ENCODE measurements around the gene FAM227B. TPM values are rescaled to one million over a fixed set of nuclear protein-coding genes. Genes with fewer than 3 reads are reported as not detected.
"Not testable (repeated sequence)": the region's sequence is repeated elsewhere in the genome, so short reads cannot be mapped to it uniquely, and the experiment has no call there.

FAM227B gene
- total RNA-seq, 1 donor from 2014 or later, result 2.6 TPM

- no peak for ATAC-seq
Measured at GRCh38 chr15:49610157-49610918, 10.3 kb downstream of the FAM227B start.

DNA sequence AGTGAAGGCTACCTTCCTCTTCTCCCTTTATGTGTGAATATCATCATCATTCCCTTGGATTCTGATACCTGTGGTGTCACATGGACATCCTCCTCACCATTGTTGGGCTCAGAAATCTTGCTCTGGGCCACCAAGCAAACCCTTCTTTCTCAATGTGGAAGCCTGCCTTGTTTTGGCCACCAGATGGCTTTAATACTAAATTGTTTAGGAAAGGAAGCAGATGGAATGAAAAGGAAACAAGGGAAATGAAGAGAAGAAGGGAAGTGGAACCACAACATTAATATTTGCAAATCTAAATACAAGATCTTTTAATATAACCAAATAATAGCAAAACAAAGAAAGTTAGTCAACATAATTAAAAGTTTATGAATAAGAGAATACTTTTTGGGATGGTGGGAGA, 14.0 kb downstream of the FAM227B start:
- ATAC-seq, result no peak

- ATAC-seq, result no peak
Measured at GRCh38 chr15:49605588-49605987, 15.0 kb downstream of the FAM227B start.

GRCh38 chr15:49604625-49605409, 15.8 kb downstream of the FAM227B start:
- ATAC-seq, result no peak

GRCh38 chr15:49592829-49593316, 27.7 kb downstream of the FAM227B start:
- not testable (repeated sequence) for ATAC-seq

GRCh38 chr15:49589030-49589429, 31.6 kb downstream of the FAM227B start:
- no peak for ATAC-seq

DNA sequence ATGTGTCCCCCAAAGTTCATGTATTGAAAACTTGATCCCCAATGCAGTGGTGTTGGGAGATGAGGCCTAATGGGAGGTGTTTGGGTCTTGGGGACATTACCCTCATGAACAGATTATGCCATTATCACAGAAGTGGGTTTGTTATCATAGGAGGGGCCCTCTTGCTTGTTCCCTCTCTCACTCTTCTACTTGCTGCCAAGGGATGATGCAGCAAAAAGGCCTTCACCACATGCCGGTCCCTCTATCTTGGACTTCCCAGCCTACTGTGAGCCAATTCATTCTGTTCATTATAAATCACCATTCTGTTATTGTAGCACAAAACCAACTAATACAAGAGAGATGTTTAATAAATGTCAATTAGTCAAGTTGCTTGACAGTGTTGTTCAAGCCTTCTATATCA, 47.2 kb downstream of the FAM227B start:
- no peak for ATAC-seq

- no peak for ATAC-seq
Measured at GRCh38 chr15:49570672-49571071, 49.9 kb downstream of the FAM227B start.

- no peak for ATAC-seq
Measured at GRCh38 chr15:49570174-49570573, 50.4 kb downstream of the FAM227B start.

DNA sequence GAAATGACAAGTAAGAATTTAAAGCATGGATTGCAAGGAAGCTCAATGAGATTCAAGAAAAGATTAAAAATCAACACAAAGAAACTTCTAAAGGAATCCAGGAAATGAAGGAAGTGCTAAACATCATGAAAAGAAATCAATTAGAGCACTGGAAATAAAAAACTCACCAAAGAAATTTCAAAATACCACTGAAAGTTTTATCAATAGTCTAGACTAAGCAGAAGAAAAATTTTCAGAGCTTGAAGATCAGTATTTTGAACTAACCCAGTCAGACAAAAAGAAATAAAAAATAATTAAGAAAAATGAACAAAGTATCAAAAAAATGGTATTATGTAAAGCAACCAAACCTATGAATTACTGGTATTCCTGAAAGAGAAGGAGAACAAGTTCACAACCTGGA, 60.6 kb downstream of the FAM227B start:
- no peak for ATAC-seq

- no peak for ATAC-seq
Measured at GRCh38 chr15:49558929-49559328, 61.7 kb downstream of the FAM227B start.

DNA sequence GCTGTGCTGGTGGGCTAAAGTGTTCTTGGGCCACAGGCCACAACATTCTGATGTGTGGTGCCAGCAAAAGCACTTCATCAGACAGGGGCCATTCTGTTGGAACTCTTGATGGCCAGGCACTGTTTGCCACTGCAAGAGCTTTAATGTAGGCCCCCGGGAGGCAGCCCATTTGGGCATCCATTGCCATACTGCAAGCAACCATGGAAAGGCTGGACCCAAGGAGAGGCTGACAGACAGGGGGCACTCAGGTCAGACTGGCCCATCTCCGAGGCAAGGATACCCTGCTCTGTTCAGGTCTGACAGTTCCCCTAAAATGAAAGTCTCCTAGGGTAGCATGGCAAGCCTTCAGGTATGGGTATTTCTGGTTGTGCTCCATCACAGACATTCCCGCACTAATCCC, 64.2 kb downstream of the FAM227B start:
- no peak for ATAC-seq

DNA sequence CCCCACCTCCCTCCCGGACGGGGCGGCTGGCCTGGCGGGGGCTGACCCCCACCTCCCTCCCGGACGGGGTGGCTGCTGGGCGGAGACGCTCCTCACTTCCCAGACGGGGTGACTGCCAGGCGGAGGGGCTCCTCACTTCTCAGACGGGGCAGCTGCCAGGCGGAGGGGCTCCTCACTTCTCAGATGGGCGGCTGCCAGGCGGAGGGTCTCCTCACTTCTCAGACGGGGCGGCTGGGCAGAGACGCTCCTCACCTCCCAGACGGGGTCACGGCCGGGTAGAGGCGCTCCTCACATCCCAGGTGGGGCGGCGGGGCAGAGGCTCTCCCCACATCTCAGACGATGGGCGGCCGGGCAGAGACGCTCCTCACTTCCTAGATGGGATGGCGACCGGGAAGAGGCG, 70.3 kb downstream of the FAM227B start:
- ATAC-seq, result not testable (repeated sequence)

- ATAC-seq, result no peak
Measured at GRCh38 chr15:49538520-49538919, 82.1 kb downstream of the FAM227B start.

- ATAC-seq, result no peak
Measured at GRCh38 chr15:49530092-49530491, 90.5 kb downstream of the FAM227B start.

DNA sequence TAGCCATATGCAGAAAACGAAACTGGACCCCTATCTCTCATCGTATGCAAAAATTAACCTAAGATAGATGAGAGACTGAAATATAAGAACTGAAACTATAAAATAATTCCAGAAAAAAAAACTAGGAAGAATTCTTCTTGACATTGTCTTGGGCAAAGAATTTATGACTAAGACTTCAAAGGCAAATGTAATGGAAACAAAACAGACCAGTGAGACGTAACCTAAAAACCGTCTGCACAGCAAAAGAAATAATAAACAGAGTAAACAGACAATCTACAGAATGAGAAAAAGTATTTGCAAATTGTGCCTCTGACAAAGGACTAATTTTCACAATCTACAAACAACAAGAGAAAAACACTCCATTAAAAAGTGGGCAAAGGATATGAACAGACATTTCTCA, 92.3 kb downstream of the FAM227B start:
- ATAC-seq, result no peak

DNA sequence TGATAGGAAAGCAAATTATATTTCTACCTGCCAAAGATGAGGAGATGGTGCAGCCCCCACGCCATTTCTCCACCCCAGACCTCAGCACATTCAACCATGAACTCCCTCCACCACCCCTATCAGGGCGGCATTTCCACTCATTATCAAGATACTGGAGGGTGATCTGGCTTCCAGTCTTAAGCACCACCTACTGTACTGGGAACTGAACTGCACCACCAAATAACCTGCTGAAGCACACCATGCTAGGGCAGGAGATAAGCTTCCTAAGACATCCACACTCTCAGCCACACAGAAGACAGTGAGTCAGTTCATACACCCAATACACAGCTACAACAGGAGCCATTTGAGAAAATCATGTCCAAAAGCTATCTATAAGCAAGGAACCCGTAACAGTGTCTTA, 98.8 kb downstream of the FAM227B start:
- ATAC-seq, result no peak

GRCh38 chr15:49512739-49513138, 107.9 kb downstream of the FAM227B start:
- not testable (repeated sequence) for ATAC-seq

GRCh38 chr15:49507261-49507660, 113.4 kb downstream of the FAM227B start:
- ATAC-seq, result no peak

- no peak for ATAC-seq
Measured at GRCh38 chr15:49506341-49506740, 114.3 kb downstream of the FAM227B start.

GRCh38 chr15:49501586-49501985, 119.0 kb downstream of the FAM227B start:
- ATAC-seq, result no peak

DNA sequence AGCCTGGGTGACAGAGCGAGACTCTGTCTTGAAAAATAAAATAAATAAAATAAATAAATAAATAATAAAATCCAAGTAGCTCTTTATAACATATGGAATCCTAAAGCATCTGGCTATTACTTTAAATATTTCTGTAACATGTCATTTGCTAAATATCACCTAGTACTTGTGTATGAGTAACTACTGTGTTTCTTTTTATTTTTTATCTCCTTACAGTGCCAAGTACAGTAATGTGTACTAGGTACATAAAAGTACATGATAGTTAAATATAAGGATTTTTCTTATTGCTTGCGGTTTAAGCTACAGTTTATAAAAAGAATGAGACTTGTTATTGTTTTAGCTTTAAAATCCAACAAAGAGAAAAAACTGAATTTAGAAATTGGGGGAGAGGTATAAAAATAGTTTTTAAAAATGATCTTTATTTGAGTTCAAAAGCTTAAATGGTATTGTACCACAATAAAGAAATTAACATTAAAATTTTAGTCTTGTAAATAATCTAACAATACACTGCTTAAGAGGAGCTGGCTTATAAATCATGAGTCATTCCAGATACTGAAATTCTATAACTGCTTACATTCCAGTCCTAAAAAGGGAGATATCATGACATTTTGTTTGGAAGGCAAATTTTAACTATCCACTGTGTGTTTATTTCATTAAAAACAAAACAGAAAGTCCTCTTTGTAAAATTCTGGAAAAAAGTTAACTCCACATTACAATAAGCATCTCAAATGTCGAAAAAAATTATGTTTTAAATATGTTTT, 124.4 kb downstream of the FAM227B start:
- ATAC-seq, result no peak

DNA sequence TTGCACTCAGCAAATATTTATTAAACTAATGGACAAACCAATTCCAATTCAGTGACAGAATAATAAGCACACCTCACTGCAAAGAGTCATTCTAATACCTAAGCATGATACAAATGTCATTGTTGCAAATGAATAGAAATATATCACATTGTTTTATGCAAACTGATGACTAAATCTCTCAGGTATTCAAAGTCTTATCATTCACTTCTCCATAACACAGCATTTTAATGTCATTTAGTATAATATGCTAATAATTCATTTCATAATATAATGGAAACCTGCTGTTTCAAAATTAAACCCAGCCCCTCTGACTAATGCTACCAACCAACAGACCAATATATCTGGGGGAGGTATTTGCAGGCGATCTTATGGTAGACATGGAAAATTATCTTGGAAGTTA, 125.8 kb downstream of the FAM227B start:
- no peak for ATAC-seq

Data from esophagus mucosa (tissue), 1 donor.